ENCODE measurements around the gene HDAC5.
"Not testable (repeated sequence)": the region's sequence is repeated elsewhere in the genome, so short reads cannot be mapped to it uniquely, and the experiment has no call there.

HDAC5 gene

GRCh38 chr17:44152875-44153274, 29.4 kb upstream of the HDAC5 start:
- H2AFZ ChIP-seq (ENCODE audit: low read depth): no peak overlapping the region
- 0 out of 2 replicates have a peak, but pooled peaks cover 5% of the 10 kb centered on the region for H4K20me1 ChIP-seq (ENCODE audit: insufficient read depth)
- H3K36me3 ChIP-seq (ENCODE audit: insufficient read depth): no peaks in the 10 kb centered on the region; the same call in 1 of the 2 replicates
- TF ChIP-seq CTCF (conservative IDR thresholded peaks at IDR 0.05; ENCODE audit: low read depth, low read length): no peak
- no peak overlapping the region for H3K27ac ChIP-seq
- H3K4me2 ChIP-seq: no peak overlapping the region
- H3K4me3 ChIP-seq (IDR thresholded peaks at IDR 0.05; ENCODE audit: insufficient read depth, low read depth, low read length): no peak overlapping the region
- no peaks in the 10 kb centered on the region for H3K27me3 ChIP-seq (ENCODE audit: insufficient read depth, low read depth)
- H3K4me1 ChIP-seq (ENCODE audit: low read depth, poor library complexity, severe bottlenecking): peaks cover 10% of the 10 kb centered on the region
- H3K9ac ChIP-seq: no peak overlapping the region
- H3K79me2 ChIP-seq (ENCODE audit: insufficient read depth, low read depth): peaks cover 22% of the 10 kb centered on the region; the same call in 1 of the 2 replicates

- H3K4me1 ChIP-seq (ENCODE audit: low read depth, poor library complexity, severe bottlenecking): peaks cover 15% of the 10 kb centered on the region
- 0 out of 2 replicates have a peak, but pooled peaks cover 5% of the 10 kb centered on the region for H4K20me1 ChIP-seq (ENCODE audit: insufficient read depth)
- H3K36me3 ChIP-seq (ENCODE audit: insufficient read depth): no peaks in the 10 kb centered on the region; the same call in 1 of the 2 replicates
- no peak overlapping the region for H3K9ac ChIP-seq
- H3K4me2 ChIP-seq: no peak overlapping the region
- peaks cover 22% of the 10 kb centered on the region; the same call in 1 of the 2 replicates for H3K79me2 ChIP-seq (ENCODE audit: insufficient read depth, low read depth)
- no peak overlapping the region for H3K4me3 ChIP-seq (IDR thresholded peaks at IDR 0.05; ENCODE audit: insufficient read depth, low read depth, low read length)
- no peak for TF ChIP-seq CTCF (conservative IDR thresholded peaks at IDR 0.05; ENCODE audit: low read depth, low read length)
- H3K27me3 ChIP-seq (ENCODE audit: insufficient read depth, low read depth): no peaks in the 10 kb centered on the region
- no peak overlapping the region for H2AFZ ChIP-seq (ENCODE audit: low read depth)
- H3K27ac ChIP-seq: no peak overlapping the region
These were observed 26.4 kb upstream of the HDAC5 start for GRCh38 chr17:44149750-44150329.

- H3K9ac ChIP-seq; H3K36me3 ChIP-seq (ENCODE audit: insufficient read depth): not testable (repeated sequence)
- H3K79me2 ChIP-seq (ENCODE audit: insufficient read depth, low read depth): peaks cover 27% of the 10 kb centered on the region
These were observed 25.6 kb upstream of the HDAC5 start for GRCh38 chr17:44149066-44149465.

GRCh38 chr17:44147812-44148211, 24.4 kb upstream of the HDAC5 start:
- Histone ChIP-seq H3K9ac (no peak overlapping the region), H3K27ac (no peak overlapping the region), H3K4me3 (IDR thresholded peaks at IDR 0.05; ENCODE audit: insufficient read depth, low read depth, low read length) (no peak overlapping the region), H3K27me3 (ENCODE audit: insufficient read depth, low read depth) (no peaks in the 10 kb centered on the region), H4K20me1 (ENCODE audit: insufficient read depth) (0 out of 2 replicates have a peak, but pooled peaks cover 5% of the 10 kb centered on the region), H3K36me3 (ENCODE audit: insufficient read depth) (no peaks in the 10 kb centered on the region; the same call in 1 of the 2 replicates), H2AFZ (ENCODE audit: low read depth) (no peak overlapping the region), H3K79me2 (ENCODE audit: insufficient read depth, low read depth) (peaks cover 38% of the 10 kb centered on the region), H3K4me1 (ENCODE audit: low read depth, poor library complexity, severe bottlenecking) (peaks cover 23% of the 10 kb centered on the region), H3K4me2 (no peak overlapping the region)
- no peak for TF ChIP-seq CTCF (conservative IDR thresholded peaks at IDR 0.05; ENCODE audit: low read depth, low read length)

More at GRCh38 chr17:44149066-44149465, 25.6 kb upstream of the HDAC5 start:
- H3K27ac ChIP-seq; H3K4me2 ChIP-seq; H3K4me3 ChIP-seq (IDR thresholded peaks at IDR 0.05; ENCODE audit: insufficient read depth, low read depth, low read length); H3K27me3 ChIP-seq (ENCODE audit: insufficient read depth, low read depth); H2AFZ ChIP-seq (ENCODE audit: low read depth); H4K20me1 ChIP-seq (ENCODE audit: insufficient read depth): not testable (repeated sequence)
- peaks cover 15% of the 10 kb centered on the region for H3K4me1 ChIP-seq (ENCODE audit: low read depth, poor library complexity, severe bottlenecking)

All from KMS-11 (cell line).